Peyer's patch (tissue), 4 donors: ENCODE data around the gene FGF21.

Experiments
- CTCF ChIP-seq, 6 experiments: fragments of 450-650 bp in 4 of 6; fragments of 200-600 bp in 2 of 6; sonication (generic) in 1 of 6; IDR thresholded peaks; one replicate each; pipeline ENCODE4 v1.5.1; 2017 to 2019; ENCODE audit warnings: antibody characterized with exemption in 6 of 6, mild to moderate bottlenecking in 3 of 6, moderate library complexity in 1 of 6
- POLR2A ChIP-seq, 2 donors: fragments of 450-650 bp; IDR thresholded peaks; one replicate each; pipeline ENCODE4 v1.5.1; 2017; ENCODE audit warnings: antibody characterized with exemption in 2 of 2, mild to moderate bottlenecking in 2 of 2, moderate library complexity in 2 of 2

GRCh38 chr19:48716562-48717291 lies 38.6 kb upstream of the FGF21 start:
- no peak for TF ChIP-seq CTCF (IDR thresholded peaks at IDR 0.05)
- no peak for TF ChIP-seq POLR2A (IDR thresholded peaks at IDR 0.05)
